ENCODE measurements around the gene BST1. TPM values are rescaled to one million over a fixed set of nuclear protein-coding genes. Genes with fewer than 3 reads are reported as not detected.

The BST1 gene
- total RNA-seq, 5 donors from 2014 or later (not counting 1 experiment from before 2014, with no cell fraction given): 0.28 to 0.55 (median 0.46) TPM; not detected in 1

GRCh38 chr4:15667006-15667405 is 35.9 kb upstream of the BST1 start:
- Mint-ChIP-seq H3K4me3 (no peak overlapping the region), H3K36me3 (no peaks in the 10 kb centered on the region), H3K9me3 (no peaks in the 10 kb centered on the region), H3K27ac (no peak overlapping the region), H3K27me3 (no peaks in the 10 kb centered on the region), H3K4me1 (peaks cover 0 to 6% (median 0%) of the 10 kb centered on the region in 3 donors)
- H3K27ac ChIP-seq (ENCODE audit: low read length): no peak overlapping the region
- WGBS (ENCODE audit: insufficient coverage): 88% methylated on average over 2 of the region's 4 CpGs
- DNase-seq (no peak), ATAC-seq (replicated peaks in 1 of 4) (no peak)
- H3K4me3 ChIP-seq (ENCODE audit: control insufficient read depth in 1 of 2, extremely low read depth in 1 of 2, low read length in 1 of 2): no peak overlapping the region
- no peaks in the 10 kb centered on the region for H3K27me3 ChIP-seq (replicated peaks in 1 of 2; ENCODE audit: control insufficient read depth in 2 of 2, extremely low read depth in 1 of 2, insufficient read depth in 2 of 2, low read length in 1 of 2)
- H3K4me1 ChIP-seq (ENCODE audit: control insufficient read depth in 1 of 2, extremely low read depth in 1 of 2, insufficient read depth in 2 of 2, low read length in 2 of 2): no peaks in the 10 kb centered on the region
- ChIA-PET CTCF (no interaction called here), POLR2A (no interaction called here)
- H3K36me3 ChIP-seq (ENCODE audit: control insufficient read depth in 2 of 2, extremely low read depth in 1 of 2, insufficient read depth in 1 of 2, low read length in 1 of 2): no peaks in the 10 kb centered on the region
- H3K9me3 ChIP-seq: no peaks in the 10 kb centered on the region

GRCh38 chr4:15668566-15669435 is 34.1 kb upstream of the BST1 start:
- ATAC-seq (replicated peaks in 1 of 4) (peak in 1 of 4 experiments; percentile 13), DNase-seq (no peak)
- peaks cover 0 to 6% (median 0%) of the 10 kb centered on the region in 3 donors for H3K4me1 Mint-ChIP-seq
- H3K27me3 ChIP-seq (replicated peaks in 1 of 2; ENCODE audit: control insufficient read depth in 2 of 2, extremely low read depth in 1 of 2, insufficient read depth in 2 of 2, low read length in 1 of 2): no peaks in the 10 kb centered on the region
- H3K4me3 ChIP-seq (ENCODE audit: control insufficient read depth in 1 of 2, extremely low read depth in 1 of 2, low read length in 1 of 2): no peak overlapping the region
- no peak overlapping the region for H3K27ac ChIP-seq (ENCODE audit: low read length)
- H3K27me3 Mint-ChIP-seq: no peaks in the 10 kb centered on the region
- H3K9me3 Mint-ChIP-seq: no peaks in the 10 kb centered on the region
- no CpG with 5 or more reads among the region's 1 CpG for WGBS (ENCODE audit: insufficient coverage)
- ChIA-PET CTCF (interaction anchor here in 1 of 2 donors (0.6 kb wide), 2 partner anchors 137 to 194 kb away, joined by 3 read pairs; no protein-coding TSS in a partner anchor), POLR2A (interaction anchor here in 1 of 2 donors (0.6 kb wide), 1 partner anchor 121 kb away, joined by 5 read pairs; no protein-coding TSS in a partner anchor)
- no peaks in the 10 kb centered on the region for H3K9me3 ChIP-seq
- no peaks in the 10 kb centered on the region for H3K36me3 ChIP-seq (ENCODE audit: control insufficient read depth in 2 of 2, extremely low read depth in 1 of 2, insufficient read depth in 1 of 2, low read length in 1 of 2)
- no peaks in the 10 kb centered on the region for H3K4me1 ChIP-seq (ENCODE audit: control insufficient read depth in 1 of 2, extremely low read depth in 1 of 2, insufficient read depth in 2 of 2, low read length in 2 of 2)
- H3K4me3 Mint-ChIP-seq: no peak overlapping the region
- no peak overlapping the region for H3K27ac Mint-ChIP-seq
- H3K36me3 Mint-ChIP-seq: no peaks in the 10 kb centered on the region

- no peak overlapping the region for H3K27ac ChIP-seq (ENCODE audit: low read length)
- Mint-ChIP-seq H3K9me3 (no peaks in the 10 kb centered on the region), H3K27ac (no peak overlapping the region), H3K27me3 (no peaks in the 10 kb centered on the region), H3K36me3 (no peaks in the 10 kb centered on the region), H3K4me1 (peaks cover 0 to 6% (median 0%) of the 10 kb centered on the region in 3 donors), H3K4me3 (no peak overlapping the region)
- POLR2A ChIA-PET: interaction anchor here in 1 of 2 donors (0.7 kb wide), 2 partner anchors 9 to 512 kb away, joined by 4 to 5 read pairs; no protein-coding TSS in a partner anchor
- no peaks in the 10 kb centered on the region for H3K4me1 ChIP-seq (ENCODE audit: control insufficient read depth in 1 of 2, extremely low read depth in 1 of 2, insufficient read depth in 2 of 2, low read length in 2 of 2)
- no CpG with 5 or more reads among the region's 3 CpGs for WGBS (ENCODE audit: insufficient coverage)
- H3K36me3 ChIP-seq (ENCODE audit: control insufficient read depth in 2 of 2, extremely low read depth in 1 of 2, insufficient read depth in 1 of 2, low read length in 1 of 2): no peaks in the 10 kb centered on the region
- H3K27me3 ChIP-seq (replicated peaks in 1 of 2; ENCODE audit: control insufficient read depth in 2 of 2, extremely low read depth in 1 of 2, insufficient read depth in 2 of 2, low read length in 1 of 2): no peaks in the 10 kb centered on the region
- ATAC-seq (replicated peaks in 1 of 4) (no peak), DNase-seq (no peak)
- CTCF ChIA-PET: interaction anchor here in 1 of 2 donors (0.6 kb wide), 1 partner anchor 180 kb away, joined by 3 read pairs; no protein-coding TSS in a partner anchor
- H3K4me3 ChIP-seq (ENCODE audit: control insufficient read depth in 1 of 2, extremely low read depth in 1 of 2, low read length in 1 of 2): no peak overlapping the region
- H3K9me3 ChIP-seq: no peaks in the 10 kb centered on the region
Measured at GRCh38 chr4:15670576-15670975, 32.3 kb upstream of the BST1 start.

- ChIA-PET CTCF (interaction anchor here in 1 of 2 donors (1.4 kb wide), 1 partner anchor 9 kb away, joined by 3 read pairs; no protein-coding TSS in a partner anchor), POLR2A (interaction anchor here (0.6 kb wide), 2 partner anchors 15 to 97 kb away, joined by 4 read pairs; no protein-coding TSS in a partner anchor)
- Mint-ChIP-seq H3K27ac (no peak overlapping the region), H3K9me3 (no peaks in the 10 kb centered on the region), H3K27me3 (no peaks in the 10 kb centered on the region), H3K36me3 (no peaks in the 10 kb centered on the region), H3K4me3 (no peak overlapping the region), H3K4me1 (peaks cover 0 to 1% (median 0%) of the 10 kb centered on the region in 3 donors)
- H3K36me3 ChIP-seq (ENCODE audit: control insufficient read depth in 2 of 2, extremely low read depth in 1 of 2, insufficient read depth in 1 of 2, low read length in 1 of 2): no peaks in the 10 kb centered on the region
- DNase-seq: no peak
- no CpG with 5 or more reads among the region's 3 CpGs for WGBS (ENCODE audit: insufficient coverage)
- no peaks in the 10 kb centered on the region for H3K27me3 ChIP-seq (replicated peaks in 1 of 2; ENCODE audit: control insufficient read depth in 2 of 2, extremely low read depth in 1 of 2, insufficient read depth in 2 of 2, low read length in 1 of 2)
- no peak overlapping the region for H3K27ac ChIP-seq (ENCODE audit: low read length)
- no peak for ATAC-seq (replicated peaks in 1 of 4)
- no peaks in the 10 kb centered on the region for H3K4me1 ChIP-seq (ENCODE audit: control insufficient read depth in 1 of 2, extremely low read depth in 1 of 2, insufficient read depth in 2 of 2, low read length in 2 of 2)
- H3K4me3 ChIP-seq (ENCODE audit: control insufficient read depth in 1 of 2, extremely low read depth in 1 of 2, low read length in 1 of 2): no peak overlapping the region
- no peaks in the 10 kb centered on the region for H3K9me3 ChIP-seq
Measured at GRCh38 chr4:15672101-15672500, 30.8 kb upstream of the BST1 start.

- no peak for ATAC-seq (replicated peaks in 1 of 4)
- no peaks in the 10 kb centered on the region for H3K27me3 Mint-ChIP-seq
- H3K4me1 ChIP-seq (ENCODE audit: control insufficient read depth in 1 of 2, extremely low read depth in 1 of 2, insufficient read depth in 2 of 2, low read length in 2 of 2): no peaks in the 10 kb centered on the region
- ChIA-PET POLR2A (interaction anchor here (0.5 to 0.6 kb wide), 3 partner anchors 17 to 1370 kb away, joined by 3 to 5 read pairs (median 3); no protein-coding TSS in a partner anchor), CTCF (interaction anchor here in 1 of 2 donors (1.0 kb wide), 1 partner anchor 19 kb away, joined by 3 read pairs; no protein-coding TSS in a partner anchor)
- H3K4me3 ChIP-seq (ENCODE audit: control insufficient read depth in 1 of 2, extremely low read depth in 1 of 2, low read length in 1 of 2): no peak overlapping the region
- H3K27ac ChIP-seq (ENCODE audit: low read length): no peak overlapping the region
- no peak overlapping the region for H3K27ac Mint-ChIP-seq
- H3K9me3 Mint-ChIP-seq: no peaks in the 10 kb centered on the region
- H3K36me3 ChIP-seq (ENCODE audit: control insufficient read depth in 2 of 2, extremely low read depth in 1 of 2, insufficient read depth in 1 of 2, low read length in 1 of 2): no peaks in the 10 kb centered on the region
- no peak overlapping the region for H3K4me3 Mint-ChIP-seq
- no peaks in the 10 kb centered on the region for H3K27me3 ChIP-seq (replicated peaks in 1 of 2; ENCODE audit: control insufficient read depth in 2 of 2, extremely low read depth in 1 of 2, insufficient read depth in 2 of 2, low read length in 1 of 2)
- H3K9me3 ChIP-seq: no peaks in the 10 kb centered on the region
- H3K4me1 Mint-ChIP-seq: peaks cover 0 to 1% (median 0%) of the 10 kb centered on the region in 3 donors
- no peaks in the 10 kb centered on the region for H3K36me3 Mint-ChIP-seq
- no peak for DNase-seq
- no CpG with 5 or more reads among the region's 1 CpG for WGBS (ENCODE audit: insufficient coverage)
Measured at GRCh38 chr4:15673337-15673736, 29.5 kb upstream of the BST1 start.

- CTCF ChIA-PET: interaction anchor here in 1 of 2 donors (1.0 kb wide), 1 partner anchor 19 kb away, joined by 3 read pairs; no protein-coding TSS in a partner anchor
- H3K27ac ChIP-seq (ENCODE audit: low read length): no peak overlapping the region
- no peak for ATAC-seq (replicated peaks in 1 of 4)
- H3K9me3 ChIP-seq: no peaks in the 10 kb centered on the region
- DNase-seq: no peak
- H3K36me3 ChIP-seq (ENCODE audit: control insufficient read depth in 2 of 2, extremely low read depth in 1 of 2, insufficient read depth in 1 of 2, low read length in 1 of 2): no peaks in the 10 kb centered on the region
- Mint-ChIP-seq H3K27me3 (no peaks in the 10 kb centered on the region), H3K9me3 (no peaks in the 10 kb centered on the region), H3K36me3 (no peaks in the 10 kb centered on the region), H3K27ac (no peak overlapping the region), H3K4me3 (no peak overlapping the region), H3K4me1 (peaks cover 0 to 1% (median 0%) of the 10 kb centered on the region in 3 donors)
- no peak overlapping the region for H3K4me3 ChIP-seq (ENCODE audit: control insufficient read depth in 1 of 2, extremely low read depth in 1 of 2, low read length in 1 of 2)
- POLR2A ChIA-PET: interaction anchor here (0.5 to 0.6 kb wide), 3 partner anchors 18 to 1370 kb away, joined by 3 to 5 read pairs (median 3); no protein-coding TSS in a partner anchor
- H3K4me1 ChIP-seq (ENCODE audit: control insufficient read depth in 1 of 2, extremely low read depth in 1 of 2, insufficient read depth in 2 of 2, low read length in 2 of 2): no peaks in the 10 kb centered on the region
- WGBS (ENCODE audit: insufficient coverage): no CpG with 5 or more reads among the region's 2 CpGs
- no peaks in the 10 kb centered on the region for H3K27me3 ChIP-seq (replicated peaks in 1 of 2; ENCODE audit: control insufficient read depth in 2 of 2, extremely low read depth in 1 of 2, insufficient read depth in 2 of 2, low read length in 1 of 2)
Measured at GRCh38 chr4:15674046-15674445, 28.8 kb upstream of the BST1 start.

Measured in T-cell (primary cell).